NCI-H2107 (cell line): ENCODE measurements around the gene USF3.

Source experiments
- DNase-seq: peaks from one replicate; lab custom pipeline; 2025; lab: John Stamatoyannopoulos, UW

Gene USF3

GRCh38 chr3:113695786-113696645 is at the start of gene USF3:
USF3 (minus strand) TSS chr3:113696642; CDS start chr3:113674878, 21,764 bp downstream.
- peak; percentile 36 for DNase-seq

- DNase-seq = peak; percentile 85
Measured at GRCh38 chr3:113745756-113746547, 49.5 kb upstream of the USF3 start, which contains the start of gene NAA50. NAA50 (minus strand) TSS chr3:113746249; CDS start chr3:113745949, 300 bp downstream.

GRCh38 chr3:113744941-113745755 is 48.7 kb upstream of the USF3 start:
- peak; percentile 37 for DNase-seq

GRCh38 chr3:113743006-113743630 is 46.7 kb upstream of the USF3 start:
- no peak for DNase-seq

DNA sequence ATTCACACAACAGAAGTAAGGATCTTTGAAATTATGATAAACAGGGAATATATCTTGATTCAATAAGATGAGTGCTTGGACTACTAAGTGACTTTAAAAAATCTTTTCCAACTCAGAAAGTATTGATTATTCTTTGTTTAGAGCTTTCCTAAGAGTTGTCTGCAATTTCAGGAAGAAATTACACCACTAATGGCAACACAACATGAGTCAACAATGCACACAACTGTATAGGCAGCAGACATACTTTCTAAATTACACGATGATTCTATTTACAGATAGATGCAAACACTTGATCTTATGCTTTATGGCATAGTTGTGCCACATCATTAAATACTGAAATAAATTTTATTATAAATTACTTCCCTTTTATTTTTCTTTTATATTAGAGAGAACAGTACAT is 45.2 kb upstream of the USF3 start:
- no peak for DNase-seq

DNA sequence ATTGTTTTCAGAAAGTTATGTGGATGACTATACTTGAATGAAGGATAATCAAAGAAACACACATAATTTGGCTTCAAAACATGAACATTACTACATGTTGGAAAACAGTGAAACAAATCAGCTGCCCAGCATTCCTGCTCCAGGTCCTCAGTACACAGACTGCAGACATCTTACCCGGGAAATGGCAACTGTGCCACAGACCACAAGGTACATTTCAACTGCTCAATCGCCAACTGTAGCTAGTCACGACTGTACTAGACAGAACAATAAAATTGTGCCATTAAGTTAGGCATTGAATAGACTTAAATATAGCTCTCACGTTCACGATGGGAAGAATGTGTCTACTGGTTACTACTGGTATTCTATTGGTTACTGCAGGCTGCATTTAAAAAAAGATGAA is 44.6 kb upstream of the USF3 start:
- no peak for DNase-seq

GRCh38 chr3:113736548-113737089 is 40.2 kb upstream of the USF3 start:
- peak; percentile 44 for DNase-seq

DNA sequence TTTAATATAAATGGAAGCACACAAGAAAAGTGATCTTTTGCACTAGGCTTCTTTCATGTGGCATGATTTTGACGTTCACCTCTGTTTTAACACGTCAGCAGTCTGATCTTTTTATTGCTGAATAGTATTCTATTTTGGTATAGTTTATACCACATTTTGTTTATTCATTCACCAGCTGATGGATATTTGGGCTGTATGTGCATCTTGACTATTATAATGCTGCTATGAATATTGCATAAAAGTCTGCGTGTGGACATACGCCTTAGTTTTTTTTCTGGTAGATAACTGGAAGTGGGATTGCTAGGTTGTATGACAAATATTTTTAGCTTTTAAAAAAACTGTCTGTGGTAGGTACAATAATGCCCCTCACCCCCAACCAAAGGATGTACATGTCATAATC is 35.3 kb upstream of the USF3 start:
- DNase-seq = no peak

DNA sequence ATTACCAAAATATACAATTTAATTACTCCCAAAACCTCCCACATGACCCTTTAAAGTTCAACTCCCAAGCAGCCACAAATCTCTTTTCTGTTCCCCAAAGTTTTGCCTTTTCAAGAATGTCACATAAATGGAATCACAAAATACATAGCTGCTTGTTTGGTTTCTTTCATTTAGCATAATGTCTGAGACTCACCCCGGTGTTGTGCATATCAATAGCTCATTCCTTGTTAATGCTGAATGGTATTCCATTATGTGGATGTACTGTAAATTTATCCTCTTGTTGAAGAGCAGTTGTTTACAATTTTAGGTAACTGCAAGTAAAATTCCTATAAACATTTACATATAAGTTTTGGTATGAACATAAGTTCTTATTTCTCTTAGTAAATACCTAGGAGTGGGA is 34.1 kb upstream of the USF3 start:
- DNase-seq = no peak

GRCh38 chr3:113728661-113729060 is 32.2 kb upstream of the USF3 start:
- no peak for DNase-seq

DNA sequence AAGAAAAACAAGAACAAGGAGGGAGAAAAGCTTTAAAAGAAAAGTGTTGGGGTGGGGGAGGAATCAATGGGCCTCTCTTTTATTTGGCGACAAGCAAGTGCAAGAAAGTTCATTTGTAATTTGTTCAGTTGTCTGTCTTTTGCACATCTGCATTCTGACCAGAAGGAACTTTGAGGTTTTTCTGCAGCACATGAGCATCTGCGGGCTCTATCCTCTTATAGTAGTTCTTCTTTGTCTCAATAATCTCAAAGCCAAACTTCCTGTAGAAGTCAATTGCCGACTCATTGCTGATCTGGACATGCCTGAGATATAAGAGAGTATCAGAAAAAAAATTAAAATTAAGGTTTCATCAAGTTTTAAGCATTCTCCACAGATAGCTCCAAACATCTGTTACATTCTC is 25.2 kb upstream of the USF3 start:
- DNase-seq = no peak

DNA sequence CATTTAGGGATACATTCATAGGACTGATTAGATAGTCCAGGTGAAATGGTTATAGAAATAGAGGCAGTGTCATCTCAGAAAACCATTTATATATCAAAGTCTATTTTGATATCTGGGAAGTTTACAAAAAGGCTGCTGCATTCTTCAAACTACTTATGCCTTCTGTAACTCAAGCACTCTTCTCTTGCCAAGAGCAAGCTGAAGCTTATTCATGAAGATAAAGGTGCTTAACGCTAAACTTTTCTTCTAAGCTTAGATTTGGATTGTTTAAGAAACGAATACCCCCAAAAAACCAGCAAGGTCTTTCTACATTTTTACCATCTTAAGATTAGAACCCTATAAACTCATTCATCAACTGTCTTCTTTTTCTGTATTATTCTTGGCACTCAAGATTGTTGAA is 23.3 kb upstream of the USF3 start:
- DNase-seq = no peak

GRCh38 chr3:113719294-113719693 is 22.9 kb upstream of the USF3 start:
- DNase-seq = no peak

DNA sequence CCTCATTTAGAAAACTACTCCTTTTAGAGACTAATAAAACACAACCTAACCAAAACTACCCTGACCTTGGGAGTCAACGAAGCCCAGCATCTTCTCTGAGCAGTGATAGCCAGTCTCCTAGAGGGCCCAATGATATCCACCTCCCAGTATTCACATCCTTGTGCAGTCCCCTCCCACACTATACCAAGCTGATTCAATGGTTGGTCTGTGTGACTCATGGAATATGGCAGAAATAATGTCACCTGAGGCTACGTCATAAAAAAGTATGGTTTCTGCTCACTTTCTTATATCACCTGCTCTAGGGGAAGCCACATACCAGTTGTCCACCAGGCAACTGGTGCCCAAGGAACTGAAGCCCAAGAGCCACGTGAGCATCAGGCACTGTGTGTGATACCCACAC is 21.4 kb upstream of the USF3 start:
- DNase-seq = no peak

DNA sequence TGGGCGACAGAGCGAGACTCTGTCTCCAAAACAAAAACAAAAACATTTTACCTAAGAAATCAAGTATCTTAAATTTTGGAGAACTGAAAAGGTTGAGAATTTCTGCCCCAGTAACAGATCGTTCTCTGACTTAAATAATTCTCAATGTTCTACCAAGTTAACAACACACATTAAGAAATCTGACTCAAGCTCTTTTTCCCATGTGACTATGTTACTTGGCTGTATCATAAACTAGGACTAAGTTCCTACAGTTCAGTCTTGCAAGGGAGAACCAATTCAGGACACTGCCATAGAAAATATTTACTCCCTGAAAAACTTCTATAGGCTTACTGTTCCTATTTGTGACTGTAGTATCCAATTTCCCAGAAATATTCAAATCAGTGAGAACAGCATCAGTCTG is 20.9 kb upstream of the USF3 start:
- no peak for DNase-seq

DNA sequence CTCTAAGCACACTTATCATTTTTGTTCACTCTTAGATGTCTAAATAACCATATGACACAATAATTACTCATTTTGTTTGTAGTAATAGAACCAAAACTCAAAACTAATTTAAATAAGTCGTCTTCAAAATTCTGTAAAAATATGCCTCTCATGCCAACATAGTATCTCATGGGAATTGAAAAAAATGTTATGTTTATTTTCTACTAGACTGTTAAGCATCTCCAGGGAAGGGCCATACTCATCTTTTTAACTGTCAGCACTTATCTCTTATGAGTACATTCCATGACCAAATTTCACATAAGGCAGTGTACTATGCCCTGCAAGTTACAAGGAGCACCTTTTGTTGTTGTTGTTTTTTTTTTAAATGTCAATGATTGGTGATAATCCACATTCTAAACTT is 18.3 kb upstream of the USF3 start:
- DNase-seq = no peak

GRCh38 chr3:113712129-113712528 is 15.7 kb upstream of the USF3 start:
- no peak for DNase-seq

DNA sequence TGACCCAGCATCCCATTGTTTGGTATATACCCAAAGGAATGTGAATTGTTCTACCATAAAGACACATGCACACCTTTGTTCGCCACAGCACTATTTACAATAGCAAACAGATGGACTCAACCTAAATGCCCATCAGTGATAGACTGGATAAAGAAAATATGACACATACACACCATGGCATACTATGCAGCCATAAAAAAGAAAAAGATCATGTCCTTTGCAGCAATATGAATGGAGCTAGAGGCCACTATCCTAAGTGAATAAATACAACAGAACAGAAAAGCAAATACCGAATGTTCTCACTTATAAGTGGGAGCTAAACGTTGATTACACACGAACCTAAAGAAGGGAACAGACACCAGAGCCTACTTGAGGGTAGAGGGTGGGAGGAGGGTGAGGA is 11.4 kb upstream of the USF3 start:
- DNase-seq = no peak

GRCh38 chr3:113698956-113699355 is 2.5 kb upstream of the USF3 start:
- no peak for DNase-seq

DNA sequence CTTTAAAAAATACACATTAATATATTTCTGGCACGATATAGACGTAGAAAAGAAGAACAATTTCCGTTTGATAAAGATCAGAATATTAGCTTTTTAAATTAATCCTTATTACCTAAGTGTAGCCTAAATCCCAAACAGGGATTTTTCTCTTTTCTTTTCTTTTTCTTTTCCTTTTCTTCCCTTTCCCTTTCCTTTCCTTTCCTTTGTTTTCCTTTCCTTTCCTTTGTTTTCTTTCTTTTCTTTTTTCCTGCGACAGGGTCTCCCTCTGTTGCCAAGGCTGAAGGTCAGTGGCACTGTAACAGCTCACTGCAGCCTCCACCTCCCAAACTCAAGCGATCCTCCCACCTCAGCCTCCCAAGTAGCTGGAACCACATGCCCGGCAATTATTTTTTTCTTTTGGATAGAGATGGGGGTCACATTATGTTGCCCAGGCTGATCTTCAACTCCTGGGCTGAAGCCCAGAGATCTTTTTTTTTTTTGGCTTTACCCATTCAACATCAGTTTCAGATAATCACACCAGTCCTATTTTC is 1.8 kb upstream of the USF3 start:
- DNase-seq = no peak

DNA sequence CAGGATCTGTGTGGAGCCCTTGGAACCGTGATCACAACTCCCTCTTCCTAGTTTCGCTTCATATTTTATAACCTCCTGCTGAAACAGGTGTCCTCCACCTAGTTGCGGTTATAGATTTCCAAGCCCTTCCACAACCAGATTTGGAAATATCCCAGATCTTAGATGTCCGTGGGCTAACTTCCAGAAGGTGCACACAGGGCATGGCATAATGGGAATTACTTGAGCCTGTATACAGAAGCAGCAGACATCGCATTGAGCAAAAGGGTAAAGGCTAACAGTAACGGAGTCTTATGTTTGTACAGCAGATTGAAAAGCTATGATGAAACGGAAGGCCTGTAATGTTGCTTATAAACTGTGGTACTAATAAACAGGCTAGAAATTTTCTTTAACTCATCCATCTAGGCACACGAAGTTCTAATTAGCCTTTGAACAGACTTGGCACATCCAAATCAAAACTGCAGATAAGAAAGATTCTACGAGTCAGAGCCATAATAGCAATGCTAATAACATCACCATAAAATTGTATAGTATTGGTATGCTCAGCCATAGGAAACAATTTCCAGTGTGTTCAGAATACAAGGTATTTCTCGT is 1.2 kb upstream of the USF3 start:
- no peak for DNase-seq
